Measurements from ENCODE around the gene GPR108.
A peak's percentile ranks its signal among the peaks of the same experiment; 100 is the strongest.

Gene GPR108

GRCh38 chr19:6718741-6719539 is 18.4 kb downstream of the GPR108 start:
- CTCF ChIA-PET, result no interaction called here
- POLR2A ChIA-PET, result no interaction called here
- TF ChIP-seq HDGF (IDR thresholded peaks at IDR 0.05; ENCODE audit: borderline replicate concordance) (no peak), FOXK2 (IDR thresholded peaks at IDR 0.05) (no peak), LEF1 (IDR thresholded peaks at IDR 0.05; ENCODE audit: borderline replicate concordance) (no peak), FOXM1 (IDR thresholded peaks at IDR 0.05; ENCODE audit: borderline replicate concordance) (no peak), SP1 (IDR thresholded peaks at IDR 0.05) (peak; percentile 38)
- DNase-seq (ENCODE audit: extremely low spot score), result peak; percentile 96

- no peak for DNase-seq (ENCODE audit: extremely low spot score)
- POLR2A ChIA-PET, result no interaction called here
- CTCF ChIA-PET, result no interaction called here
- TF ChIP-seq SP1 (IDR thresholded peaks at IDR 0.05) (no peak), SUZ12 (IDR thresholded peaks at IDR 0.05) (no peak), BHLHE40 (IDR thresholded peaks at IDR 0.05; ENCODE audit: borderline replicate concordance) (no peak), PKNOX1 (IDR thresholded peaks at IDR 0.05) (no peak), L3MBTL2 (conservative IDR thresholded peaks at IDR 0.05) (no peak), FOXM1 (IDR thresholded peaks at IDR 0.05; ENCODE audit: borderline replicate concordance) (no peak), ELF4 (IDR thresholded peaks at IDR 0.05) (no peak), CTBP1 (IDR thresholded peaks at IDR 0.05; ENCODE audit: borderline replicate concordance) (no peak), FOXA1 (IDR thresholded peaks at IDR 0.05) (no peak), LEF1 (IDR thresholded peaks at IDR 0.05; ENCODE audit: borderline replicate concordance) (no peak), FOXK2 (IDR thresholded peaks at IDR 0.05) (no peak), HDGF (IDR thresholded peaks at IDR 0.05; ENCODE audit: borderline replicate concordance) (no peak), NFRKB (IDR thresholded peaks at IDR 0.05) (no peak), TARDBP (IDR thresholded peaks at IDR 0.05) (no peak)
Observed at GRCh38 chr19:6718111-6718740, 19.2 kb downstream of the GPR108 start.

- ChIA-PET CTCF (no interaction called here), POLR2A (no interaction called here)
- TF ChIP-seq LEF1 (IDR thresholded peaks at IDR 0.05; ENCODE audit: borderline replicate concordance) (no peak), CTBP1 (IDR thresholded peaks at IDR 0.05; ENCODE audit: borderline replicate concordance) (peak; percentile 13; the same call in 1 of the 2 replicates), SP1 (IDR thresholded peaks at IDR 0.05) (no peak), SUZ12 (IDR thresholded peaks at IDR 0.05) (no peak)
- no peak for DNase-seq (ENCODE audit: extremely low spot score)
Observed at GRCh38 chr19:6717441-6717971, 19.9 kb downstream of the GPR108 start.

- ChIA-PET CTCF (no interaction called here), POLR2A (no interaction called here)
- no peak for DNase-seq (ENCODE audit: extremely low spot score)
- no peak for TF ChIP-seq TARDBP (IDR thresholded peaks at IDR 0.05)
- no peak for TF ChIP-seq CTBP1 (IDR thresholded peaks at IDR 0.05; ENCODE audit: borderline replicate concordance)
- TF ChIP-seq L3MBTL2 (conservative IDR thresholded peaks at IDR 0.05), result no peak
- no peak for TF ChIP-seq FOXA1 (IDR thresholded peaks at IDR 0.05)
- TF ChIP-seq LEF1 (IDR thresholded peaks at IDR 0.05; ENCODE audit: borderline replicate concordance), result no peak
Observed at GRCh38 chr19:6717036-6717435, 20.3 kb downstream of the GPR108 start.

GRCh38 chr19:6716610-6716970 is 20.8 kb downstream of the GPR108 start:
- POLR2A ChIA-PET, result no interaction called here
- DNase-seq (ENCODE audit: extremely low spot score), result no peak
- CTCF ChIA-PET, result no interaction called here
- TF ChIP-seq ARNT (IDR thresholded peaks at IDR 0.05) (no peak), L3MBTL2 (conservative IDR thresholded peaks at IDR 0.05) (no peak), TARDBP (IDR thresholded peaks at IDR 0.05) (no peak), FOXA1 (IDR thresholded peaks at IDR 0.05) (no peak), SUZ12 (IDR thresholded peaks at IDR 0.05) (no peak), PKNOX1 (IDR thresholded peaks at IDR 0.05) (no peak), HDGF (IDR thresholded peaks at IDR 0.05; ENCODE audit: borderline replicate concordance) (no peak), FOXK2 (IDR thresholded peaks at IDR 0.05) (no peak), CTBP1 (IDR thresholded peaks at IDR 0.05; ENCODE audit: borderline replicate concordance) (no peak), ELF4 (IDR thresholded peaks at IDR 0.05) (no peak), LEF1 (IDR thresholded peaks at IDR 0.05; ENCODE audit: borderline replicate concordance) (no peak), SP1 (IDR thresholded peaks at IDR 0.05) (no peak), ZNF384 (IDR thresholded peaks at IDR 0.05) (no peak), BHLHE40 (IDR thresholded peaks at IDR 0.05; ENCODE audit: borderline replicate concordance) (no peak), NFRKB (IDR thresholded peaks at IDR 0.05) (no peak)

- no peak for DNase-seq (ENCODE audit: extremely low spot score)
- TF ChIP-seq PKNOX1 (IDR thresholded peaks at IDR 0.05) (no peak), NFRKB (IDR thresholded peaks at IDR 0.05) (no peak), LEF1 (IDR thresholded peaks at IDR 0.05; ENCODE audit: borderline replicate concordance) (no peak), FOXA1 (IDR thresholded peaks at IDR 0.05) (no peak), ARNT (IDR thresholded peaks at IDR 0.05) (no peak), ELF4 (IDR thresholded peaks at IDR 0.05) (no peak), BHLHE40 (IDR thresholded peaks at IDR 0.05; ENCODE audit: borderline replicate concordance) (no peak), L3MBTL2 (conservative IDR thresholded peaks at IDR 0.05) (no peak)
- ChIA-PET POLR2A (no interaction called here), CTCF (interaction anchor here (0.6 to 0.8 kb wide), 2 partner anchors 53 to 254 kb away, joined by 3 to 4 read pairs; no protein-coding TSS in a partner anchor)
Observed at GRCh38 chr19:6714749-6715555, 22.4 kb downstream of the GPR108 start.
